SK-N-SH (cell line): ENCODE data around the gene CCNY. TPM values are rescaled to one million over a fixed set of nuclear protein-coding genes. Genes with fewer than 3 reads are reported as not detected.
A peak's percentile ranks its signal among the peaks of the same experiment; 100 is the strongest.

Experiments
- CTCF ChIA-PET: fragments of 300-600, 350-600 bp; formaldehyde crosslinking; extraction: SDS; loops from one replicate; lab custom pipeline; 2021; lab: Yijun Ruan, JAX
- POLR2A ChIA-PET: fragments of 350-600 bp; sonication (Branson Sonifier 250); formaldehyde crosslinking; extraction: SDS; loops from one replicate; lab custom pipeline; 2020; ENCODE audit warnings: antibody characterized with exemption, inconsistent platforms; lab: Yijun Ruan, JAX
- DNase-seq: peaks from one replicate; pipeline ENCODE4 v3.0.0; 2012
- H2AFZ ChIP-seq: fragments of 200-600 bp; sonication (generic); 2 replicates; pipeline ENCODE4 v1.8.1; 2016; ENCODE audit warnings: antibody characterized with exemption, mild to moderate bottlenecking, low read depth
- H3F3A ChIP-seq: fragments of 200-600 bp; sonication (generic); replicated peaks from 2 replicates; pipeline ENCODE3; 2016; ENCODE audit warnings: antibody characterized with exemption, mild to moderate bottlenecking; ENCODE audit not compliant: insufficient read depth
- H3K27ac ChIP-seq, 2 experiments: fragments of 200-500 bp in 1 of 2; fragments of 200-600 bp in 1 of 2; sonication (Bioruptor generic) in 1 of 2; sonication (generic), shearing (Covaris generic) in 1 of 2; 2 replicates each; pipeline versions ENCODE4 v1.5.1 to v1.6.1; 2014 to 2016; ENCODE audit warnings: low read depth in 2 of 2, inconsistent platforms in 1 of 2, low read length in 1 of 2, mild to moderate bottlenecking in 1 of 2, mixed read lengths in 1 of 2
- H3K27me3 ChIP-seq: fragments of 200-600 bp; sonication (generic), shearing (Covaris generic); 2 replicates; pipeline ENCODE4 v1.6.1; 2016; ENCODE audit warnings: mixed run types; ENCODE audit not compliant: insufficient read depth
- H3K36me3 ChIP-seq, 2 experiments: fragments of 200-500 bp in 1 of 2; fragments of 200-600 bp in 1 of 2; sonication (Bioruptor generic) in 1 of 2; sonication (generic) in 1 of 2; replicated peaks in 1 of 2; 2 replicates each; pipeline versions ENCODE3 to v1.5.1; 2014 to 2016; ENCODE audit warnings: low read length in 1 of 2, mild to moderate bottlenecking in 1 of 2; ENCODE audit not compliant: insufficient read depth in 2 of 2, control insufficient read depth in 1 of 2
- H3K4me1 ChIP-seq, 2 experiments: fragments of 200-500 bp in 1 of 2; fragments of 200-600 bp in 1 of 2; sonication (Bioruptor generic) in 1 of 2; sonication (generic), shearing (Covaris generic) in 1 of 2; 2 replicates each; pipeline versions ENCODE4 v1.5.1 to v1.6.1; 2014 to 2016; ENCODE audit warnings: low read depth in 1 of 2, low read length in 1 of 2, mixed run types in 1 of 2; ENCODE audit not compliant: insufficient read depth in 2 of 2, control insufficient read depth in 1 of 2
- H3K4me2 ChIP-seq: fragments of 200-600 bp; sonication (generic), shearing (Covaris generic); 2 replicates; pipeline ENCODE4 v1.6.1; 2017; ENCODE audit warnings: mixed run types
- H3K4me3 ChIP-seq, 2 experiments: fragments of 200-500 bp in 1 of 2; fragments of 200-600 bp in 1 of 2; sonication (Bioruptor generic) in 1 of 2; sonication (generic), shearing (Covaris generic) in 1 of 2; 2 replicates each; pipeline versions ENCODE4 v1.5.1 to v1.8.1; 2014 to 2016; ENCODE audit warnings: low read depth in 2 of 2, inconsistent platforms in 1 of 2, low read length in 1 of 2, mild to moderate bottlenecking in 1 of 2, mixed read lengths in 1 of 2, moderate library complexity in 1 of 2
- H3K79me2 ChIP-seq: fragments of 200-600 bp; sonication (generic); 2 replicates; pipeline ENCODE4 v1.8.1; 2017; ENCODE audit warnings: mild to moderate bottlenecking; ENCODE audit not compliant: insufficient read depth
- H3K9ac ChIP-seq: fragments of 200-600 bp; sonication (generic); 2 replicates; pipeline ENCODE4 v1.6.1; 2017; ENCODE audit warnings: mixed run types
- H3K9me2 ChIP-seq: fragments of 200-600 bp; sonication (generic); 2 replicates; pipeline ENCODE4 v1.6.1; 2017; ENCODE audit warnings: mixed run types
- H3K9me3 ChIP-seq: fragments of 200-600 bp; sonication (generic); 2 replicates; pipeline ENCODE4 v1.6.1; 2017; ENCODE audit warnings: mixed run types, mild to moderate bottlenecking, moderate library complexity
- H4K20me1 ChIP-seq: fragments of 200-600 bp; sonication (generic); 2 replicates; pipeline ENCODE4 v1.6.1; 2017; ENCODE audit warnings: mild to moderate bottlenecking, mixed run types; ENCODE audit not compliant: insufficient read depth
- CHD2 ChIP-seq: fragments of 150-350 bp; IDR thresholded peaks from 2 replicates; pipeline ENCODE4 v1.6.1; 2018; ENCODE audit warnings: low read length; ENCODE audit not compliant: partially characterized antibody
- FOXM1 ChIP-seq: IDR thresholded peaks from 2 replicates; pipeline ENCODE4 v1.4.0; 2012; ENCODE audit warnings: low read depth, mild to moderate bottlenecking
- GATA2 ChIP-seq: sonication (generic); formaldehyde crosslinking; IDR thresholded peaks from 2 replicates; pipeline ENCODE4 v1.5.0; 2020; ENCODE audit warnings: mild to moderate bottlenecking, missing genetic modification reagents
- NFIC ChIP-seq: IDR thresholded peaks from 2 replicates; pipeline ENCODE4 v1.4.0; 2012; ENCODE audit warnings: borderline replicate concordance
- NRF1 ChIP-seq: IDR thresholded peaks from 2 replicates; pipeline ENCODE4 v1.6.1; 2012; ENCODE audit warnings: low read depth, mild to moderate bottlenecking, low read length
- PBX3 ChIP-seq: IDR thresholded peaks from 2 replicates; pipeline ENCODE4; 2012
- RAD21 ChIP-seq: IDR thresholded peaks from 2 replicates; pipeline ENCODE4 v1.6.1; 2012; ENCODE audit warnings: mild to moderate bottlenecking, low read length
- RXRA ChIP-seq: IDR thresholded peaks from 2 replicates; pipeline ENCODE4 v1.4.0; 2012; ENCODE audit warnings: low read depth, mild to moderate bottlenecking, borderline replicate concordance
- SIN3A ChIP-seq: IDR thresholded peaks from 2 replicates; pipeline ENCODE4 v1.6.1; 2012; ENCODE audit warnings: low read depth, mild to moderate bottlenecking, low read length, moderate library complexity, borderline replicate concordance
- TAF1 ChIP-seq: IDR thresholded peaks from 2 replicates; pipeline ENCODE4 v1.6.1; 2012; ENCODE audit warnings: low read depth, mild to moderate bottlenecking, low read length, moderate library complexity, borderline replicate concordance
- USF2 ChIP-seq: fragments of 150-350 bp; IDR thresholded peaks from 2 replicates; pipeline ENCODE4 v1.6.1; 2017; ENCODE audit warnings: antibody characterized with exemption, low read length, low read depth, borderline replicate concordance
- WGBS: methylation state at CpG from one replicate; pipeline ENCODE4 v1.1.6; 2017; ENCODE audit warnings: low lambda C conversion rate; 5-methylcytosine and 5-hydroxymethylcytosine counted together
- polyA plus RNA-seq, 3 experiments: library from polyadenylated mRNA; depleted of rRNA; stranded (reverse); fragments of >200 nt; gene quantifications; 2 replicates each; pipeline ENCODE4 v1.2.3, GENCODE V29; 2012
- TF ChIP-seq, protein P1 (sequence below): IDR thresholded peaks from 2 replicates; pipeline ENCODE4 v1.4.0; 2012; ENCODE audit warnings: low read depth
- TF ChIP-seq, protein P2 (sequence below): IDR thresholded peaks from 2 replicates; pipeline ENCODE4 v1.4.0; 2012; ENCODE audit warnings: low read depth, borderline replicate concordance
- TF ChIP-seq, protein P3 (sequence below): fragments of 150-350 bp; IDR thresholded peaks from 2 replicates; pipeline ENCODE4 v1.6.1; 2016; ENCODE audit warnings: mild to moderate bottlenecking, low read depth, low read length

Gene CCNY
- polyA plus RNA-seq, 1 of the 3 experiments (the other 2 are of a cell fraction): 29.4 TPM

- POLR2A ChIA-PET: no interaction called here
- Histone ChIP-seq H3K79me2 (peaks cover 94% of the 10 kb centered on the region), H3K9me2 (no peaks in the 10 kb centered on the region), H3K27me3 (no peaks in the 10 kb centered on the region), H3K4me1 (peaks cover 10 to 17% of the 10 kb centered on the region in 2 experiments; a peak in 3 of 4 replicates), H2AFZ (no peak overlapping the region), H3K9ac (no peak overlapping the region), H3K27ac (no peak overlapping the region), H3K36me3 (no peaks in the 10 kb centered on the region)
- 100% methylated on average over 1 of the region's 1 CpG for WGBS
- CTCF ChIA-PET: no interaction called here
- TF ChIP-seq, protein P1, sequence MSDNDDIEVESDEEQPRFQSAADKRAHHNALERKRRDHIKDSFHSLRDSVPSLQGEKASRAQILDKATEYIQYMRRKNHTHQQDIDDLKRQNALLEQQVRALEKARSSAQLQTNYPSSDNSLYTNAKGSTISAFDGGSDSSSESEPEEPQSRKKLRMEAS: no peak
- TF ChIP-seq, protein P2, sequence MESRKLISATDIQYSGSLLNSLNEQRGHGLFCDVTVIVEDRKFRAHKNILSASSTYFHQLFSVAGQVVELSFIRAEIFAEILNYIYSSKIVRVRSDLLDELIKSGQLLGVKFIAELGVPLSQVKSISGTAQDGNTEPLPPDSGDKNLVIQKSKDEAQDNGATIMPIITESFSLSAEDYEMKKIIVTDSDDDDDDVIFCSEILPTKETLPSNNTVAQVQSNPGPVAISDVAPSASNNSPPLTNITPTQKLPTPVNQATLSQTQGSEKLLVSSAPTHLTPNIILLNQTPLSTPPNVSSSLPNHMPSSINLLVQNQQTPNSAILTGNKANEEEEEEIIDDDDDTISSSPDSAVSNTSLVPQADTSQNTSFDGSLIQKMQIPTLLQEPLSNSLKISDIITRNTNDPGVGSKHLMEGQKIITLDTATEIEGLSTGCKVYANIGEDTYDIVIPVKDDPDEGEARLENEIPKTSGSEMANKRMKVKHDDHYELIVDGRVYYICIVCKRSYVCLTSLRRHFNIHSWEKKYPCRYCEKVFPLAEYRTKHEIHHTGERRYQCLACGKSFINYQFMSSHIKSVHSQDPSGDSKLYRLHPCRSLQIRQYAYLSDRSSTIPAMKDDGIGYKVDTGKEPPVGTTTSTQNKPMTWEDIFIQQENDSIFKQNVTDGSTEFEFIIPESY: no peak
- TF ChIP-seq RXRA (no peak), NFIC (no peak), RAD21 (no peak), FOXM1 (no peak), TAF1 (no peak), NRF1 (no peak), PBX3 (no peak), USF2 (no peak)
- TF ChIP-seq, all 33 proteins: peak for 0
- Histone ChIP-seq H3K4me2 (no peak overlapping the region), H3F3A (peaks cover 1% of the 10 kb centered on the region), H3K9me3 (no peaks in the 10 kb centered on the region), H3K4me3 (no peak overlapping the region), H4K20me1 (peaks cover 43% of the 10 kb centered on the region)
- DNase-seq: no peak
These were observed 92.2 kb downstream of the CCNY start for GRCh38 chr10:35428521-35428920.

DNA sequence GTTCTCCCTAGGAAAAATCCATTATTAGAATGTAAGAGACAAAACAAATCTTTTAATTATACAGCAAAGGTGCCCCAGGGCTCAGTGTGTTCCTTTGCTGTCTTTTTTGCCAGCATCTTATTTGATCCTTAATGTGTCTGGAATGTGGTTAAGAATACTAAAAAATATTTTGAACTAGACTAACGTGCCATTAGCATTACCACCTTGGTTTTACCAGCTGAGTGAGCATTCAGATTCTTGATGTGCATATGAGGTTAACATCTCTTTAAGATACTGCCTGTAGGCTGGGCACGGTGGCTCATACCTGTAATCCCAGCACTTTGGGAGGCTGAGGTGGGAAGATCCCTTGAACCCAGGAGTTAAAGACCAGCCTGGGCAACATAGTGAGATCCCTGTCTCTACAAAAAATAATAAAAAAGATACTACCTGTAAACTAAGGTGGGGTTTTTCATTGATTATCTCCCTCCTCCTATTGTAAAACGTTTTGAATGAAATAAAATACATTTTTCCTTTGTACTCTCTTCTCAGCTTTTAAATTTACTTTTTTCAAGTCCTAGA, 96.6 kb downstream of the CCNY start:
- no peak overlapping the region for H3K9ac ChIP-seq
- no peaks in the 10 kb centered on the region for H3K9me3 ChIP-seq
- H4K20me1 ChIP-seq: peaks cover 59% of the 10 kb centered on the region
- no peaks in the 10 kb centered on the region for H3K27me3 ChIP-seq
- H3K9me2 ChIP-seq: no peaks in the 10 kb centered on the region
- no peak overlapping the region for H3K4me2 ChIP-seq
- H3K27ac ChIP-seq: peak overlapping the region in 1 of 2 experiments; percentile 23; a peak in 1 of 4 replicates
- H3F3A ChIP-seq: peaks cover 5% of the 10 kb centered on the region
- no peaks in the 10 kb centered on the region for H3K36me3 ChIP-seq
- no peak for DNase-seq
- ChIA-PET CTCF (interaction anchor here (0.9 to 1.3 kb wide), 5 partner anchors 7 to 130 kb away, joined by 3 to 4 read pairs (median 3); no protein-coding TSS in a partner anchor), POLR2A (no interaction called here)
- H3K4me1 ChIP-seq: peaks cover 7 to 19% of the 10 kb centered on the region in 2 experiments; a peak in 3 of 4 replicates
- no peak overlapping the region for H3K4me3 ChIP-seq
- H3K79me2 ChIP-seq: peaks cover 94% of the 10 kb centered on the region
- no peak overlapping the region for H2AFZ ChIP-seq
- TF ChIP-seq GATA2 (CRISPR knock-in tag): no peak
- no peak for TF ChIP-seq RAD21
- no peak for TF ChIP-seq FOXM1
- TF ChIP-seq SIN3A: no peak
- TF ChIP-seq, protein P3, sequence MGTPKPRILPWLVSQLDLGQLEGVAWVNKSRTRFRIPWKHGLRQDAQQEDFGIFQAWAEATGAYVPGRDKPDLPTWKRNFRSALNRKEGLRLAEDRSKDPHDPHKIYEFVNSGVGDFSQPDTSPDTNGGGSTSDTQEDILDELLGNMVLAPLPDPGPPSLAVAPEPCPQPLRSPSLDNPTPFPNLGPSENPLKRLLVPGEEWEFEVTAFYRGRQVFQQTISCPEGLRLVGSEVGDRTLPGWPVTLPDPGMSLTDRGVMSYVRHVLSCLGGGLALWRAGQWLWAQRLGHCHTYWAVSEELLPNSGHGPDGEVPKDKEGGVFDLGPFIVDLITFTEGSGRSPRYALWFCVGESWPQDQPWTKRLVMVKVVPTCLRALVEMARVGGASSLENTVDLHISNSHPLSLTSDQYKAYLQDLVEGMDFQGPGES: no peak
- no peak for TF ChIP-seq CHD2
- WGBS: 87% methylated on average over 3 of the region's 3 CpGs
